CD4-positive, alpha-beta T cell (primary cell): Measurements from ENCODE around the gene IFI27L2. TPM values are rescaled to one million over a fixed set of nuclear protein-coding genes. Genes with fewer than 3 reads are reported as not detected.

ENCODE experiments used
- ATAC-seq: fragments of 200-7000 bp; cut with Tn5 transposase; one replicate; pipeline ENCODE4 v1.10.0; 2022; ENCODE audit warnings: mild to moderate bottlenecking; ENCODE audit not compliant: poor library complexity
- CTCF ChIA-PET: fragments of 350-600 bp; sonication (Branson Sonifier 250); formaldehyde crosslinking; loops from one replicate; lab custom pipeline; 2021; ENCODE audit warnings: antibody characterized with exemption, inconsistent platforms; lab: Charles Lee
- POLR2A ChIA-PET: fragments of 350-600 bp; sonication (Branson Sonifier 250); formaldehyde crosslinking; loops from one replicate; lab custom pipeline; 2021; ENCODE audit warnings: antibody characterized with exemption, inconsistent platforms; lab: Charles Lee
- DNase-seq, 14 experiments: peaks; one replicate each; pipeline ENCODE4 v3.0.0-alpha.2; 2013 to 2020; ENCODE audit warnings: mixed read lengths in 2 of 14
- H3K27ac ChIP-seq, 2 donors: one replicate each; pipeline versions ENCODE4 v1.5.1 to v1.7.0; 2013; ENCODE audit warnings: low read length in 2 of 2, low read depth in 1 of 2, mild to moderate bottlenecking in 1 of 2
- H3K27me3 ChIP-seq, 2 experiments: 1 replicate in 1 of 2; 2 replicates in 1 of 2; pipeline versions ENCODE4 v1.6.1 to v1.7.0; 2013; ENCODE audit warnings: low read length in 2 of 2, control low read depth in 1 of 2, mild to moderate bottlenecking in 1 of 2, moderate library complexity in 1 of 2; ENCODE audit not compliant: insufficient read depth in 2 of 2, control insufficient read depth in 1 of 2
- H3K36me3 ChIP-seq: one replicate; pipeline ENCODE4 v1.6.1; 2013; ENCODE audit warnings: low read length, control low read depth; ENCODE audit not compliant: insufficient read depth
- H3K4me1 ChIP-seq: one replicate; pipeline ENCODE4 v1.6.1; 2013; ENCODE audit warnings: low read length, control low read depth; ENCODE audit not compliant: insufficient read depth
- H3K4me3 ChIP-seq: one replicate; pipeline ENCODE4 v1.5.1; 2013; ENCODE audit warnings: mild to moderate bottlenecking, low read length, moderate library complexity
- H3K9me3 ChIP-seq, 2 experiments: 1 replicate in 1 of 2; 2 replicates in 1 of 2; pipeline versions ENCODE4 v1.6.1 to v1.7.0; 2013; ENCODE audit warnings: low read length in 2 of 2, mild to moderate bottlenecking in 2 of 2, control low read depth in 1 of 2, moderate library complexity in 1 of 2; ENCODE audit not compliant: control insufficient read depth in 1 of 2, insufficient read depth in 1 of 2
- H3K27ac Mint-ChIP-seq: one replicate; pipeline ENCODE4 v1.8.0; 2020; ENCODE audit warnings: mixed read lengths
- H3K27me3 Mint-ChIP-seq: one replicate; pipeline ENCODE4 v1.8.0; 2021; ENCODE audit warnings: mixed read lengths
- H3K36me3 Mint-ChIP-seq: one replicate; pipeline ENCODE4 v1.8.0; 2021; ENCODE audit warnings: low read depth, mixed read lengths
- H3K4me1 Mint-ChIP-seq: one replicate; pipeline ENCODE4 v1.8.0; 2021; ENCODE audit warnings: low read depth, mixed read lengths
- H3K4me3 Mint-ChIP-seq: one replicate; pipeline ENCODE4 v1.8.0; 2020; ENCODE audit warnings: mild to moderate bottlenecking, mixed read lengths
- H3K9me3 Mint-ChIP-seq: one replicate; pipeline ENCODE4 v1.8.0; 2020; ENCODE audit warnings: mixed read lengths
- CTCF ChIP-seq: fragments of 200-600 bp; IDR thresholded peaks from one replicate; pipeline ENCODE4 v1.8.0; 2022; ENCODE audit warnings: antibody characterized with exemption, mild to moderate bottlenecking
- intact Hi-C, 2 experiments: fragments of 100-400 bp; cut with DNase I in 1 of 2; cut with micrococcal nuclease in 1 of 2; formaldehyde crosslinking; loops; one replicate each; pipeline versions ENCODE4 v1.15.1 to v1.9.0; 2023 to 2025; cut with DNase I, micrococcal nuclease
- total RNA-seq, 174 experiments: library from RNA in 2 of 174; stranded (reverse) in 2 of 174; gene quantifications; one replicate each; pipeline ENCODE4 v1.2.3 and lab custom pipeline; 2021 to 2026

The IFI27L2 gene
- total RNA-seq, 2 experiments from 2014 or later, result 21.5 to 22.2 TPM

- Histone ChIP-seq H3K9me3 (no peaks in the 10 kb centered on the region), H3K27ac (no peak within 1 kb of the TSS), H3K36me3 (no peaks in the 10 kb centered on the region), H3K4me3 (no peak within 1 kb of the TSS), H3K27me3 (peaks cover 0 to 3% of the 10 kb centered on the region in 2 experiments), H3K4me1 (peaks cover 4% of the 10 kb centered on the region)
- Mint-ChIP-seq H3K36me3 (no peaks in the 10 kb centered on the region), H3K9me3 (no peaks in the 10 kb centered on the region), H3K4me3 (no peak within 1 kb of the TSS), H3K27ac (no peak within 1 kb of the TSS), H3K27me3 (peaks cover 6% of the 10 kb centered on the region), H3K4me1 (no peaks in the 10 kb centered on the region)
- intact Hi-C loops, result no loop called here
- no peak for DNase-seq
- CTCF ChIA-PET, result no interaction called here
- POLR2A ChIA-PET, result no interaction called here
- TF ChIP-seq CTCF, result no peak
- no peak for ATAC-seq
Observed at GRCh38 chr14:94110552-94111181, 18.7 kb downstream of the IFI27L2 start, which contains the start of gene IFI27. TSS of gene IFI27 (plus strand) at chr14:94110736.

GRCh38 chr14:94109915-94110250 is 19.5 kb downstream of the IFI27L2 start:
- CTCF ChIA-PET, result no interaction called here
- no peak overlapping the region for H3K27ac Mint-ChIP-seq

GRCh38 chr14:94104731-94105130 is 24.7 kb downstream of the IFI27L2 start:
- no peak for ATAC-seq
- no peak overlapping the region for H3K27ac ChIP-seq
- Mint-ChIP-seq H3K27me3 (no peaks in the 10 kb centered on the region), H3K27ac (no peak overlapping the region), H3K36me3 (no peaks in the 10 kb centered on the region), H3K9me3 (no peaks in the 10 kb centered on the region), H3K4me1 (no peaks in the 10 kb centered on the region), H3K4me3 (no peak overlapping the region)
- ChIA-PET POLR2A (no interaction called here), CTCF (no interaction called here)
- no peaks in the 10 kb centered on the region for H3K27me3 ChIP-seq
- no peaks in the 10 kb centered on the region for H3K36me3 ChIP-seq
- no peak for DNase-seq
- no peaks in the 10 kb centered on the region for H3K4me1 ChIP-seq
- TF ChIP-seq CTCF, result no peak
- intact Hi-C loops, result no loop called here
- no peak overlapping the region for H3K4me3 ChIP-seq
- H3K9me3 ChIP-seq, result no peaks in the 10 kb centered on the region

More at GRCh38 chr14:94109915-94110250, 19.5 kb downstream of the IFI27L2 start:
- Mint-ChIP-seq H3K36me3 (no peaks in the 10 kb centered on the region), H3K9me3 (no peaks in the 10 kb centered on the region), H3K27me3 (no peaks in the 10 kb centered on the region), H3K4me3 (no peak overlapping the region), H3K4me1 (no peaks in the 10 kb centered on the region)
- peaks cover 2% of the 10 kb centered on the region for H3K4me1 ChIP-seq
- H3K27me3 ChIP-seq, result no peaks in the 10 kb centered on the region
- POLR2A ChIA-PET, result no interaction called here
- no peak overlapping the region for H3K27ac ChIP-seq
- no peak overlapping the region for H3K4me3 ChIP-seq
- intact Hi-C loops, result no loop called here
- no peak for TF ChIP-seq CTCF
- DNase-seq (no peak), ATAC-seq (no peak)
- H3K36me3 ChIP-seq, result no peaks in the 10 kb centered on the region
- H3K9me3 ChIP-seq, result no peaks in the 10 kb centered on the region
